SK-N-SH treated with all-trans-retinoic acid at 6 μM for 48 hours (cell line): ENCODE results near the gene FRMD3.
A peak's percentile ranks its signal among the peaks of the same experiment; 100 is the strongest.

Experiments used
- ATAC-seq: fragments of 200-7000 bp; cut with Tn5 transposase; 3 replicates; pipeline ENCODE4 v1.9.1; 2020; ENCODE audit warnings: mild to moderate bottlenecking, moderate library complexity
- ARNTL ChIP-seq: fragments of 450-650 bp; formaldehyde crosslinking; IDR thresholded peaks from 2 replicates; pipeline ENCODE4 v1.5.0; 2020; ENCODE audit warnings: low read depth, mild to moderate bottlenecking, moderate library complexity, borderline replicate concordance
- ISL1 ChIP-seq: fragments of 250-450 bp; sonication (Bioruptor Pico); IDR thresholded peaks from 2 replicates; pipeline ENCODE4 v2.1.2; 2022; ENCODE audit warnings: mild to moderate bottlenecking, moderate library complexity
- PPARA ChIP-seq: fragments of 250-450 bp; sonication (Bioruptor Pico); IDR thresholded peaks from 2 replicates; pipeline ENCODE4 v1.5.0; 2020; ENCODE audit warnings: mild to moderate bottlenecking, borderline replicate concordance
- RARB ChIP-seq: fragments of 250-450 bp; sonication (Bioruptor Pico); IDR thresholded peaks from 2 replicates; pipeline ENCODE4 v1.8.0; 2021; ENCODE audit warnings: mild to moderate bottlenecking, moderate library complexity
- TCF4 ChIP-seq: fragments of 250-450 bp; sonication (Bioruptor Pico); IDR thresholded peaks from 2 replicates; pipeline ENCODE4 v1.8.0; 2021; ENCODE audit warnings: mild to moderate bottlenecking, moderate library complexity, borderline replicate concordance
- ZFP3 ChIP-seq: fragments of 250-450 bp; sonication (Bioruptor Pico); IDR thresholded peaks from 2 replicates; pipeline ENCODE4 v1.5.0; 2020; ENCODE audit warnings: mild to moderate bottlenecking, moderate library complexity
- ZFP30 ChIP-seq: fragments of 450-650 bp; formaldehyde crosslinking; IDR thresholded peaks from 2 replicates; pipeline ENCODE4 v1.5.0; 2022; ENCODE audit warnings: mild to moderate bottlenecking, moderate library complexity
- ZNF8 ChIP-seq: fragments of 450-650 bp; formaldehyde crosslinking; IDR thresholded peaks from 2 replicates; pipeline ENCODE4 v1.5.0; 2020; ENCODE audit warnings: mild to moderate bottlenecking, moderate library complexity
- TF ChIP-seq, protein P1 (sequence below): fragments of 250-450 bp; sonication (Bioruptor Pico); IDR thresholded peaks from 2 replicates; pipeline ENCODE4 v1.5.1; 2020; ENCODE audit warnings: low read depth, mild to moderate bottlenecking, moderate library complexity
- TF ChIP-seq, protein P2 (sequence below): fragments of 250-450 bp; sonication (Bioruptor Pico); IDR thresholded peaks from 2 replicates; pipeline ENCODE4 v1.8.0; 2021; ENCODE audit warnings: low read depth, mild to moderate bottlenecking, moderate library complexity, borderline replicate concordance
- TF ChIP-seq, protein P3 (sequence below): fragments of 250-450 bp; sonication (Bioruptor Pico); IDR thresholded peaks from 2 replicates; pipeline ENCODE4 v1.5.0; 2020; ENCODE audit warnings: mild to moderate bottlenecking, moderate library complexity
- TF ChIP-seq, protein P4 (sequence below): fragments of 250-450 bp; sonication (Bioruptor Pico); IDR thresholded peaks from 2 replicates; pipeline ENCODE4 v1.5.1; 2021; ENCODE audit warnings: mild to moderate bottlenecking, moderate library complexity
- TF ChIP-seq, protein P5 (sequence below): fragments of 250-450 bp; sonication (Bioruptor Pico); IDR thresholded peaks from 2 replicates; pipeline ENCODE4 v1.8.0; 2020; ENCODE audit warnings: mild to moderate bottlenecking, moderate library complexity, borderline replicate concordance

FRMD3 gene

DNA sequence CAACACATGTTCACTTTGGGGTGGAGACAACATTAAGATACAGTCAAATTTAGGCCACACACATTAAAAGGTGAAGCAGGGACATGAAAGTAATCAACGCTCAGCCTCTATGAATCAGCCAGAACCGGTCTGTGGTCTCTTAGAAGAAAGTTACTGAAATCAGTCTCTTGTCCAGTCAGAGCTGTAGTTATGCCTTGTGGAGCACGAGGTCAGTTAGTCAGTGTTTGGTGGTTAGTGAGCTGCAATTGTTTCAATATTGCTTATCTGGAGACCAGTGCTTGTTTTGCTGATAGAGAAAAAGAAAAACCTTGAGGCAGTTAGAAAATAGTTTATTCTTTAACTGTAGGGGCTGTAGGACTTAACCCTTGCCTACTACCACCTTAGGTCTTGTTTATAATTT lies 317.5 kb downstream of the FRMD3 start (continued):
- TF ChIP-seq, protein P1, sequence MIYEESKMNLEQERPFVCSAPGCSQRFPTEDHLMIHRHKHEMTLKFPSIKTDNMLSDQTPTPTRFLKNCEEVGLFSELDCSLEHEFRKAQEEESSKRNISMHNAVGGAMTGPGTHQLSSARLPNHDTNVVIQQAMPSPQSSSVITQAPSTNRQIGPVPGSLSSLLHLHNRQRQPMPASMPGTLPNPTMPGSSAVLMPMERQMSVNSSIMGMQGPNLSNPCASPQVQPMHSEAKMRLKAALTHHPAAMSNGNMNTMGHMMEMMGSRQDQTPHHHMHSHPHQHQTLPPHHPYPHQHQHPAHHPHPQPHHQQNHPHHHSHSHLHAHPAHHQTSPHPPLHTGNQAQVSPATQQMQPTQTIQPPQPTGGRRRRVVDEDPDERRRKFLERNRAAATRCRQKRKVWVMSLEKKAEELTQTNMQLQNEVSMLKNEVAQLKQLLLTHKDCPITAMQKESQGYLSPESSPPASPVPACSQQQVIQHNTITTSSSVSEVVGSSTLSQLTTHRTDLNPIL (CRISPR knock-in tag) = no peak
- TF ChIP-seq ARNTL (CRISPR knock-in tag) (no peak), RARB (CRISPR knock-in tag) (no peak)

DNA sequence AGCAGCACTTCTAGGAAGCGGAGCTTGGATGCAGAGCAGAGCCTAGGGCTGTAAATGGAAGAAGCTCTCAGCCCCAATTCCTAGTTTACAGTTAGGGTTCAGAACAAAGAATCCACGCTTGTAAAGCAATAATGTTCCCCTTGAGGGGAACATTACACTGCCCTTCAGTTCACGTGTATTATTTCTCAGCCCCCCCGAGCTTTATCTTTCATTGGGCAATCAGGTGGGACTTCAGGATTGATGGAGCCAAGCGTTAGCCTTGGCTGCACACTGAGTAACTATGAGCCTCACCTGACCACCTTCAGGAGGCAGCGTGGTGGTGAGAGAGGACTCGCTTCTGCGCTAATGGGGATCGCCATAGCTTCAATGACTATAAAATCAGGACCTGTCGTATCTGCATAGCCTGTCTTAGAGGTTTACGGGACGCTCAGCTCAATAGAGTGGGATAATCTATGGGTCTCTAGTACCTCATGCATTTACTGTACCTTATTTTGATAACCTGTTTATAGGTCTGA lies 318.2 kb downstream of the FRMD3 start:
- no peak; the same call in 2 of the 3 replicates for ATAC-seq
- TF ChIP-seq ZNF8 (CRISPR knock-in tag) = no peak
- TF ChIP-seq, protein P2, sequence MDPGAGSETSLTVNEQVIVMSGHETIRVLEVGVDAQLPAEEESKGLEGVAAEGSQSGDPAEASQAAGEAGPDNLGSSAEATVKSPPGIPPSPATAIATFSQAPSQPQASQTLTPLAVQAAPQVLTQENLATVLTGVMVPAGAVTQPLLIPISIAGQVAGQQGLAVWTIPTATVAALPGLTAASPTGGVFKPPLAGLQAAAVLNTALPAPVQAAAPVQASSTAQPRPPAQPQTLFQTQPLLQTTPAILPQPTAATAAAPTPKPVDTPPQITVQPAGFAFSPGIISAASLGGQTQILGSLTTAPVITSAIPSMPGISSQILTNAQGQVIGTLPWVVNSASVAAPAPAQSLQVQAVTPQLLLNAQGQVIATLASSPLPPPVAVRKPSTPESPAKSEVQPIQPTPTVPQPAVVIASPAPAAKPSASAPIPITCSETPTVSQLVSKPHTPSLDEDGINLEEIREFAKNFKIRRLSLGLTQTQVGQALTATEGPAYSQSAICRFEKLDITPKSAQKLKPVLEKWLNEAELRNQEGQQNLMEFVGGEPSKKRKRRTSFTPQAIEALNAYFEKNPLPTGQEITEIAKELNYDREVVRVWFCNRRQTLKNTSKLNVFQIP (CRISPR knock-in tag) = no peak
- TF ChIP-seq ZFP30 = no peak
- TF ChIP-seq, protein P3, sequence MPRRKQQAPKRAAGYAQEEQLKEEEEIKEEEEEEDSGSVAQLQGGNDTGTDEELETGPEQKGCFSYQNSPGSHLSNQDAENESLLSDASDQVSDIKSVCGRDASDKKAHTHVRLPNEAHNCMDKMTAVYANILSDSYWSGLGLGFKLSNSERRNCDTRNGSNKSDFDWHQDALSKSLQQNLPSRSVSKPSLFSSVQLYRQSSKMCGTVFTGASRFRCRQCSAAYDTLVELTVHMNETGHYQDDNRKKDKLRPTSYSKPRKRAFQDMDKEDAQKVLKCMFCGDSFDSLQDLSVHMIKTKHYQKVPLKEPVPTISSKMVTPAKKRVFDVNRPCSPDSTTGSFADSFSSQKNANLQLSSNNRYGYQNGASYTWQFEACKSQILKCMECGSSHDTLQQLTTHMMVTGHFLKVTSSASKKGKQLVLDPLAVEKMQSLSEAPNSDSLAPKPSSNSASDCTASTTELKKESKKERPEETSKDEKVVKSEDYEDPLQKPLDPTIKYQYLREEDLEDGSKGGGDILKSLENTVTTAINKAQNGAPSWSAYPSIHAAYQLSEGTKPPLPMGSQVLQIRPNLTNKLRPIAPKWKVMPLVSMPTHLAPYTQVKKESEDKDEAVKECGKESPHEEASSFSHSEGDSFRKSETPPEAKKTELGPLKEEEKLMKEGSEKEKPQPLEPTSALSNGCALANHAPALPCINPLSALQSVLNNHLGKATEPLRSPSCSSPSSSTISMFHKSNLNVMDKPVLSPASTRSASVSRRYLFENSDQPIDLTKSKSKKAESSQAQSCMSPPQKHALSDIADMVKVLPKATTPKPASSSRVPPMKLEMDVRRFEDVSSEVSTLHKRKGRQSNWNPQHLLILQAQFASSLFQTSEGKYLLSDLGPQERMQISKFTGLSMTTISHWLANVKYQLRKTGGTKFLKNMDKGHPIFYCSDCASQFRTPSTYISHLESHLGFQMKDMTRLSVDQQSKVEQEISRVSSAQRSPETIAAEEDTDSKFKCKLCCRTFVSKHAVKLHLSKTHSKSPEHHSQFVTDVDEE (CRISPR knock-in tag) = no peak
- TF ChIP-seq, all 23 proteins: peak for 0

DNA sequence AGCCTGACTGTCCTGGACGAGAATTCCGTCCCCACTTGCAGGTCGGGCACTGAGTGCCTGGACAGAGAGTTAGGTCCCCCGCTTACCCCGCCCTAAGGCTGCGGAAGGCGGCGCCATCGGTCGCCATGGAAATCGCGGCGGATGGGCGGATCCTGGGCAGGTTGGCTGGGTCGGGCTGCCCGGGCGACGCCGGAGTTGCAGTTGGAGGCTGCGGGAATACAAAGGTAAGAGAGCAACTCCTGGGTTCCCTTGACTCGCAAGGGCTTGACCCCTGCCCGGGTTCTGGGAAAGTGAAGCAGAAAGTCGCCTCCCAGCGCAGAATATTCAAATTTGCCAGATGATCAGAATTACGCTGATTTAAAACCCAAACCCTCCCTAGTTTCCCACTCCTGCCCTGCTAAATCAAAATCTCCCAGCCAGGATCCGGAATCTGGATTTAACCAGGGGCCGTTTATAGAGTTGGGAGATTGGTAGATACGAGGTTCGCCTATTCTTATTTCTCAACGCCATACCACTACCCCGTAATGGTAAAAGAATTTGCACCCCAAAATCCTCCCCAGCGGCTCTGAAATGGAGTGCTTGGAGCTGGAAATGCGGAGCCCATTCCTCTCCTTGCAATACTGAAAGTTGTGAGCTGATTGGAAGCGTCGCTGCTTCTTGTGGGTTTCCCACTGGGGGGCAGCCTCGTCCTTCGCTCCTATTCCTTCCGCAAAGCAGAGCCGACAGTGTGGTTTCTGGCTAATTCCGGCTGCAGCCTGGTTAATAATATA lies 318.9 kb downstream of the FRMD3 start:
- peak; percentile 97 for ATAC-seq

More for the DNA sequence above, 318.9 kb downstream of the FRMD3 start:
- TF ChIP-seq TCF4 (CRISPR knock-in tag) = no peak
- TF ChIP-seq, protein P1 (CRISPR knock-in tag) = no peak
- TF ChIP-seq ZFP30 = no peak
- no peak for TF ChIP-seq ARNTL (CRISPR knock-in tag)
- TF ChIP-seq, protein P4, sequence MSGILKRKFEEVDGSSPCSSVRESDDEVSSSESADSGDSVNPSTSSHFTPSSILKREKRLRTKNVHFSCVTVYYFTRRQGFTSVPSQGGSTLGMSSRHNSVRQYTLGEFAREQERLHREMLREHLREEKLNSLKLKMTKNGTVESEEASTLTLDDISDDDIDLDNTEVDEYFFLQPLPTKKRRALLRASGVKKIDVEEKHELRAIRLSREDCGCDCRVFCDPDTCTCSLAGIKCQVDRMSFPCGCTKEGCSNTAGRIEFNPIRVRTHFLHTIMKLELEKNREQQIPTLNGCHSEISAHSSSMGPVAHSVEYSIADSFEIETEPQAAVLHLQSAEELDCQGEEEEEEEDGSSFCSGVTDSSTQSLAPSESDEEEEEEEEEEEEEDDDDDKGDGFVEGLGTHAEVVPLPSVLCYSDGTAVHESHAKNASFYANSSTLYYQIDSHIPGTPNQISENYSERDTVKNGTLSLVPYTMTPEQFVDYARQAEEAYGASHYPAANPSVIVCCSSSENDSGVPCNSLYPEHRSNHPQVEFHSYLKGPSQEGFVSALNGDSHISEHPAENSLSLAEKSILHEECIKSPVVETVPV (CRISPR knock-in tag) = no peak
- TF ChIP-seq, protein P3 (CRISPR knock-in tag) = no peak
- TF ChIP-seq ISL1 (CRISPR knock-in tag) = no peak
- TF ChIP-seq, protein P5, sequence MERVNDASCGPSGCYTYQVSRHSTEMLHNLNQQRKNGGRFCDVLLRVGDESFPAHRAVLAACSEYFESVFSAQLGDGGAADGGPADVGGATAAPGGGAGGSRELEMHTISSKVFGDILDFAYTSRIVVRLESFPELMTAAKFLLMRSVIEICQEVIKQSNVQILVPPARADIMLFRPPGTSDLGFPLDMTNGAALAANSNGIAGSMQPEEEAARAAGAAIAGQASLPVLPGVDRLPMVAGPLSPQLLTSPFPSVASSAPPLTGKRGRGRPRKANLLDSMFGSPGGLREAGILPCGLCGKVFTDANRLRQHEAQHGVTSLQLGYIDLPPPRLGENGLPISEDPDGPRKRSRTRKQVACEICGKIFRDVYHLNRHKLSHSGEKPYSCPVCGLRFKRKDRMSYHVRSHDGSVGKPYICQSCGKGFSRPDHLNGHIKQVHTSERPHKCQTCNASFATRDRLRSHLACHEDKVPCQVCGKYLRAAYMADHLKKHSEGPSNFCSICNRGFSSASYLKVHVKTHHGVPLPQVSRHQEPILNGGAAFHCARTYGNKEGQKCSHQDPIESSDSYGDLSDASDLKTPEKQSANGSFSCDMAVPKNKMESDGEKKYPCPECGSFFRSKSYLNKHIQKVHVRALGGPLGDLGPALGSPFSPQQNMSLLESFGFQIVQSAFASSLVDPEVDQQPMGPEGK (CRISPR knock-in tag) = no peak
- no peak for TF ChIP-seq PPARA (CRISPR knock-in tag)
- TF ChIP-seq ZFP3 (CRISPR knock-in tag) = no peak
